Left forelimb (tissue), 1 donor: ENCODE measurements around the gene PRDX3.
"Not testable (repeated sequence)": the region's sequence is repeated elsewhere in the genome, so short reads cannot be mapped to it uniquely, and the experiment has no call there.

Experiments used
- DNase-seq: peaks from one replicate; pipeline ENCODE4 v3.0.0-alpha.2; 2018; ENCODE audit warnings: low spot score

PRDX3 gene

GRCh38 chr10:119206603-119207365 lies 28.2 kb upstream of the PRDX3 start:
- DNase-seq, result peak; percentile 88

GRCh38 chr10:119205894-119206602 lies 27.4 kb upstream of the PRDX3 start:
- peak; percentile 72 for DNase-seq

GRCh38 chr10:119203006-119203405 lies 24.4 kb upstream of the PRDX3 start:
- DNase-seq, result no peak

- no peak for DNase-seq
Measured at GRCh38 chr10:119201233-119201632, 22.6 kb upstream of the PRDX3 start.

- DNase-seq, result no peak
Measured at GRCh38 chr10:119199231-119199992, 20.8 kb upstream of the PRDX3 start.

- no peak for DNase-seq
Measured at GRCh38 chr10:119198438-119198837, 19.8 kb upstream of the PRDX3 start.

GRCh38 chr10:119197921-119198320 lies 19.3 kb upstream of the PRDX3 start:
- no peak for DNase-seq

GRCh38 chr10:119191881-119192280 lies 13.3 kb upstream of the PRDX3 start:
- DNase-seq, result no peak

- no peak for DNase-seq
Measured at GRCh38 chr10:119190954-119191785, 12.6 kb upstream of the PRDX3 start.

GRCh38 chr10:119190353-119190752 lies 11.7 kb upstream of the PRDX3 start:
- DNase-seq, result no peak

- no peak for DNase-seq
Measured at GRCh38 chr10:119189811-119190282, 11.2 kb upstream of the PRDX3 start.

GRCh38 chr10:119183664-119184412 lies 5.2 kb upstream of the PRDX3 start:
- DNase-seq, result no peak

GRCh38 chr10:119180850-119181400 lies 2.3 kb upstream of the PRDX3 start:
- DNase-seq, result not testable (repeated sequence)

- DNase-seq, result no peak
Measured at GRCh38 chr10:119177708-119178371, 772 bp downstream of the PRDX3 start.

GRCh38 chr10:119176166-119176565 lies 2.4 kb downstream of the PRDX3 start:
- DNase-seq, result no peak

GRCh38 chr10:119174109-119174508 lies 4.5 kb downstream of the PRDX3 start:
- DNase-seq, result no peak

GRCh38 chr10:119167041-119167440 lies 11.6 kb downstream of the PRDX3 start:
- no peak for DNase-seq

GRCh38 chr10:119166564-119166963 lies 12.0 kb downstream of the PRDX3 start:
- no peak for DNase-seq

GRCh38 chr10:119166118-119166500 lies 12.5 kb downstream of the PRDX3 start:
- no peak for DNase-seq
